Globus pallidus (tissue), 1 donor: ENCODE measurements around the gene FAM168A.

Experiments
- DNase-seq: peaks from one replicate; pipeline ENCODE4 v3.0.0-alpha.2; 2015; ENCODE audit warnings: low spot score

The FAM168A gene

DNA sequence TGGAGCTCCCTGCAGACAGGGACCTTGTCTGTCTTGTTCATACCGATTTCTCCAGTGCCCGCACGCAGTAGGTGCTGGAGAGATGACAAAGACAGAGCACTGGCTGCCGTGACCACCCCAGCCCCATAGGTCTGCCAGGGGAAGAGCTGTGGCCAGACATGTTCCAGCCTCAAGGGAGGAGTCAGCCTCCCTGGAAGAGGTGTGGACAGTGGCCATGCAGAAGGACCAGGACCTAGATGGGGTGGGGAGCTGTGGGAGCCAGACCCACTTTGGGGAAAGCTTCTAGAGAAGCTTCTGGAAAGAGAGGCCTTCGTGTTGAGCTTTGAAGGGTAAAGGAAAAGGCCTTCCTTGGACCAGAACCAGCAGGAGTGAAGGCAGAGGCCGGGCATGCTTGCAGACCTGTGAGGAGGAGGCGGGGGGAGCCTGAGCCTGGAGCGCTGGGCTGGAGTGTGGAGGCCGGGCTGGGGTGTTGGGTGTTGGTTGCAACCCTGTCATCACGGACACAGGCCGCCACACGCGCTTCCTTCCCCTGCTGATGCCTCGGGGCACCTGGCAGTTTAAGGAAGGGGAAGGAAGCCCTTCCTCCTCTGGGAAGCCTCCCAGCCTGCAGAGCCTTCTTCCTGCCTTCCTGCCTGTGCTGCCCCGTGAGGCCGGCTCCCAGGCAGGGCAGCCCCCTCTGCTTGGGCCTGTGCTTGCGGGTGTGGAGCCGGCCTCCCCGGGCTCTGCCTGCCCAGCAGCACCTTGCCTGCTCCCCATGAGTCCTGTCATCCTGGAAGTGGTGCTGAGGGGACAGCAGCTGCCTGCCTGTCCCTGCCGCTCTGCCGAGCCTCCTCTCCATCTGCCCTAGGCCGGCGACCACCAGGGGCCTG is 209.4 kb downstream of the FAM168A start:
- no peak for DNase-seq

DNA sequence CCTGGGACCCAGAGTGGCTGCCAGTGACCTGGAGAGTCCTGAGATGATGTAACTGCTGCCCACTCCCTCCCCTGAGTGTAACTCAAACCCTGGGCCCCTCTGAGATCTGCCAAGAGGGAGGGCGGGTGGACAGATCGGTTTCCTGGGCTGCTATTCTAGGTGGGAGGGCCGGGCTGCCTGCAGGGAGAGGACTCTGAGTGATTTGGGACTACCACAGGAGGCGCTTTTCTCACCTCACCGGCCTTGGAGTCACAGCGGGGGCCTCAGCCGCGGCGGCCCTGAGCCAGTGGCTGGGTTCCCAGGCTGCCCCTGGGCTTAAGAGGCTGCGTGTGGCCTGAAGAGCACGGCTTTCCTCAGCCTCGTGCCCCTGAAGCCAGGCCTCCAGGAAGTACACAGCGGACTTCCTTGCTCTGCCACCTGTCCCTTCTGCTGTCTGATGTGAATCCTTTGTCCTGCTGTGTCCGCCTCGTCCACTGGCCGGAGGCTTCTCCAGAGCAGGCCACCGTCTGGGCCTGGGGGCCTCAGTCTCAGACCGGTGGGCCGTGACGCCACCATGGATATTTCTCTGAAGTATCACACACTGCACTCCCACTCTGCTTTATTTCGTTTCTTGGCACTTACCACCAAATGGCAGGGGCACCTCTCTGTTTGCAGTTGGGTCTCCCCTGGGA is 210.2 kb downstream of the FAM168A start:
- DNase-seq: no peak

GRCh38 chr11:73386546-73386945 is 211.4 kb downstream of the FAM168A start:
- no peak for DNase-seq

DNA sequence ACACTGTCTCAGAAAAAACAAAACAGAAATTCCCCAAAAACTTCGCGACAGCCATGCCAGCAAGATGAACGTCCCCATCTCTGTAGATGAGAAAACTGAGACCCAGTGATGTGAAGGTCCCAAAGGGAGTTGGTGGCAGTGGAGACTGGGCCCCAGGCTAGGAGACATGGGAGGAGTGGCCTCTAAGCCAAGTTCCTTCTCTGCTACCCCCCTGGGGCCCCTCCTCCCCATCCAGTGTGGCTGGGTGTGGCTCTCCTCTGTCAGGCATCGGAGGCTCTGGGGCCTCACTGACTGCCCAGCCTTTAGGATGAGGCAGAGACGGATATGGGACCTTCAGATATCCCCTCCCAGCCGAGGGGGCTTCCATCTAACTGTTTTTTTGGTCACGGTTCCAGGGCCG is 211.9 kb downstream of the FAM168A start:
- no peak for DNase-seq

GRCh38 chr11:73384872-73385689 is 212.8 kb downstream of the FAM168A start:
- peak; percentile 59 for DNase-seq

- no peak for DNase-seq
These were observed 213.4 kb downstream of the FAM168A start for GRCh38 chr11:73384531-73384871.

DNA sequence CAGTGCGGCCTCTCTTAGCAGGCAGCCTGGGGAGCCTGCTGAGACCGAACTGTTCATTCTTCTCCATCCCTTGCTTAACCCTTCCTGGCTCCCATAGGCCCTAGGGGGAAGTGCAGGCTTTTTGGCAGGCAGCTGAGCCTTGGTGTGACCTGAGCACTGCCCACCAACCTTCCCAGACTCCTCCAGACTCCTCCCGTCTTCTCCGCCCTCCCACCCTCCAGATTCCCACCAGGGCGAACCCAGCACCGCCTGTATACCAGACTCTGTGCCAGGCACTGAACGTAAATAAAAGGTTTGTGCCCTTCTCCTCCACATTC is 213.8 kb downstream of the FAM168A start:
- DNase-seq: no peak

DNA sequence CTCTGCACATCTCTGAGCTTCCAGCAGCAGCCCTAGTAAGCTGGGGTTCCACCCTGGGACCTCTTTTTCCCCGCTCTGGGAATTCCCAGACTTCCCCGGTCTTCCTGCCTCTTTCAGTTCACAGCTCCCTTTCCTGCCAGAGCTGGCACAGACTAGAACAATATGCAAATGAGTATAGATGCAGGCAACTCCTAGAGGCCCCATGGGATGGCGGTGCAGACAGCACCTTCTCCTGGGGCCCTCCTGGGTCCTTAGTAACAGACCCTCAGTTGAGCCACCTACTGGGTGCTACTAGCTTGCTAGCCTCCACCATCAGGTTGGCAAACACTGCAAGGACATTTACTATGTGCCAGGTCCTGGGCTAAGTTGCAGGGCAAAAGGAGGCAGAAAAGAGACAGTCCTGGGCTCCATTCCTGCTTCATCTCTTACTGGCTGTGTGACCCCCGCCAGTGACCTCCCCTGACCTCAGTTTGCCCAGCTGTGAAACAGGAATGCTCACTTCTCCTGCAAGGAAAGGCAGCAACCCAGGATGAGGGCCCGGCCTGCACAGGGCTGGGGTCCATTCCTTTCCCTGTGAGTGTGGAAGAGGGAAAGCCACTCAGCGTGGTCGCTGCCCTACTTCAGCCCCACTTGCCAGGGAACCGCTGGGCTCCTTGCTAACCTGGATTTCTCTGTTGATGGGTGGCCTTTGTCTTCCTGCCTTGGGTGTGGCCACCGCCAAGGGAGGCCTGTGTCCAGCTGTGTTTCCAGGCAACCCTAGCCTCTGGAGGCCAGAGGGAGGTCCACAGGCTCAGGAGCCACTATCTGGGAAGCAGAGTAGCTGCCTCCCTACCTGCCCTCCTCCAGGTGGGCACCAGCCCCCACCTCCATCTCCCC is 214.4 kb downstream of the FAM168A start:
- DNase-seq: peak; percentile 69

GRCh38 chr11:73382747-73383146 is 215.2 kb downstream of the FAM168A start:
- DNase-seq: no peak

DNA sequence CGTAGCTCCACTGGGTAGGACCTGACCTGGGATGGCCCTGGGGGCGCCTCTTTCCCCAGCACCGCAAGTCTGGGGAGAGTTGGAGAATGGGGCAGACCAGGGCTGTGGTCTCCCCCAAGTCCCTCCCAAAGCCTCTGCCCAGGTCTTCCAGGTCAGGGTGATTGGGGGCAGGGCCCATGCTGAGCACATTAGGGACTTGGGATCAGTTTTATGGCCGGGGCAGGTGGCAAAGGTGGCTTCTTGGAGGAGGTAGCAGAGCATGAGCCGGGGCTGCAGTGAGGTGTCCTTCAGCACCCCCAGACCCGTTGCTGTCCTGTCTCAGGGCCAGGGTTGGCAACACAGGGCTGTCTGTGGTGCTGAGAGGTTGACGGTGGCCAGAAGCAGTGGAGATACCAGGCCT is 215.7 kb downstream of the FAM168A start:
- no peak for DNase-seq

DNA sequence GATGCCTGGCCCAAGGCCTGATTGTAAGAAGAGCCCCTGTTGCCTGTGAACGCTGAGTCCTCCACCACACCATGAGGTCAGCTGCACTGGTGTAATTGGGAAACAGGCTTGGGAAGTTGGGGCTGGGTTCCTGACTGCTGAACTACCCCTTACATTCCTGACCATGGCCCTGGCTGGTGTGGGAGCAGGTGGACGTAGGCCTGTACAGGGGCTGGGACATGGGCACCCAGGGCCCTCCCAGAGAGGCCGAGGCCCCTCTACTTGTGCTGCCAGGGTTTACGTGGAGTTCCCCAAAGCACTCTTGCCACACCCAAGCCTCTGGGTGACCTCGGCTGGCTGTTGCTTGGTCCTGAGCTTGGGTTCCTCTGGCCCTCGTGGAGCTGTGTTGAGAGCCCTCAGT is 216.3 kb downstream of the FAM168A start:
- no peak for DNase-seq

DNA sequence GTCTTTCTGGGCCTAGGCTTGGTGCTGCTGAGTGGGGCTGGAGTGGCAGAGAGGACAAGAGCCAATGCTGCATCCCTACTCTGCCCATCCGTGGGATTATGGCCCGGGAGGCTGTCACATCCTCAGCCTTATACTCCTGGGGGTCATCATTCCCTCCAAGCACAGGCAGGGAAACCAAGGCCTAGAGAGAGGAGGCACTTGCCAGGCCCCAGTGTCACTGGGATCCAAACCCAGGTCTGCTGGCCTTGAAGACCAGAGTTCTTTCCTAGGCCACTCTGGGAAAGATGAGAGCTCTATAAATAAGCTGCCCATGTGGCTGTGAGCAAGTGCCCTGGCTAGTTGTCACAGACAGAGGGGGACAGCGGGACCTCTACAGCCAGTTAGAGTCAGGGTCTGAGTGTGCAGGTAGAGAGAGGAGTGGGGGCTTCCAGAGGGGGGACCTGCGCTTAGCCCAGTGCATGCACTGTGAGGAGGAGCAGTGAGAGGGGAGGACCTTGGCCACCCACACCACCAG is 217.0 kb downstream of the FAM168A start:
- no peak for DNase-seq

- DNase-seq: no peak
These were observed 217.6 kb downstream of the FAM168A start for GRCh38 chr11:73380331-73380730.

DNA sequence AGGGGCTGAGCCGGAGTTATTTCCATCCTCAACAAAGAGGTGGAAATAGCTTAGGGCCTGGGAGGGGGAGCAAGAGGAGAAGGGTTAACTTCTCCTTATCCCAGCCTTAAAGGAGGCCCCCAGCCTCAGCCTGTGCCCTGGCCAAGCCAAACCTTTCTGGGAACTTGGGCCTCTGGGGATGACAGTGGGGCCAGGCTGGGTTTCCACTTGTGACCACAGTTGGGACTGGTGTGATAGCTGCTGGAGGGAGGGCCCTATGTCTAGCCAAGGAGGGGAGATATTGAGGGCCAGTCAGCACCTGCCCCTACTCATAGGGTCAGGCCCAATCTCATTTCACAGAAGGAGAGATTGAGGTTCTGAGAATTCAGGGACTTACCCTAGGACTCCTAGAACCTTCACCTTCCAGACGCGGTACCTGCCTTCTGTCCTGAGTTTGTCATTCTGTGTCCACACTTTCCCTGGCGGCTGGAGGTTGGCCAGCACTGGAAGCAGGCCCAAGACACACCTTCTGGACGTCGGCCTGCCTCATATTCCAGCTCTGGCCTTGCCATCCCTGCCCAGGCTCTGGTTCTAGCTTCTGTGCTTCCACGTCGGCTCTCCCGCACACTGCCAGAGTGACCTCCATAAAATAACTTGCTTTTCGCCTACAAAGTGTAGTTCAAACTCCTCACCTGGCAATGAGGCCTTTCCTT is 218.6 kb downstream of the FAM168A start:
- DNase-seq: no peak

- DNase-seq: peak; percentile 57
These were observed 220.9 kb downstream of the FAM168A start for GRCh38 chr11:73376803-73377629.

DNA sequence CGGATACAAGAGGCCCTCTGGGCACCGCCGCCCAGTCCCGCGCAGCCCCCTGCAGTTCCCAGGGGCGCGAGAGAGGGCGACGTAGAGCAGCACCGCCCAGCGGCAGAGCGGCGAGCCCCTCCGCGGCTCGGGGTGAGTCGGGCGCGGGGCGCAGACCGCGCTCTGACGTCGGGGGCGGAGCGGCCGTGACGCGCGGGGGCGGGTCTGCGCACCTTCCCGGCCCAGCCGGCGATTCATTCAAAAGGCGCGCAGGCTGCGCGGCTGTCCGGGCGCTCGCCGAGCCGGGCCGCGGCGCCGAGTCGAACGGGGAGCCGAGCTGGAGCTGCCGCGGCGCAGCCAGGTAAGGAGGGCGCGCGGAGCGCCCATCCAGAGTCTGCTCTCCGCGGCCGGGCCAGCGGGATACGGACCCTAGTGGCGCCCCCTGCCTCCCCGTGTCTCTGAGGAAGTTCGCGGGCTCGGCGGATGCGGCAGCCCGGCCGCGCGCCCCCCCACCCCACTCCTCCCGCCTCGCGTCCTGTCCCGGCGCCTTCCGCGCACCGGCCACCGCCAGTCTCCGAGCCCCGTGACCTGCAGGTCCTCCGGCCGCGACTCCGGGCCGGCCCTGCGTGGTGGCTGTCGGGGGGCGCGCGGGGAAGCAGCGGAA is 221.6 kb downstream of the FAM168A start, which contains the start of gene RELT:
RELT (plus strand) TSS at position 240 of the 643 bp plus-strand sequence. CDS start 12,738 bp downstream, outside the sequence.
- DNase-seq: peak; percentile 89

- no peak for DNase-seq
These were observed 222.1 kb downstream of the FAM168A start for GRCh38 chr11:73375830-73376159.

DNA sequence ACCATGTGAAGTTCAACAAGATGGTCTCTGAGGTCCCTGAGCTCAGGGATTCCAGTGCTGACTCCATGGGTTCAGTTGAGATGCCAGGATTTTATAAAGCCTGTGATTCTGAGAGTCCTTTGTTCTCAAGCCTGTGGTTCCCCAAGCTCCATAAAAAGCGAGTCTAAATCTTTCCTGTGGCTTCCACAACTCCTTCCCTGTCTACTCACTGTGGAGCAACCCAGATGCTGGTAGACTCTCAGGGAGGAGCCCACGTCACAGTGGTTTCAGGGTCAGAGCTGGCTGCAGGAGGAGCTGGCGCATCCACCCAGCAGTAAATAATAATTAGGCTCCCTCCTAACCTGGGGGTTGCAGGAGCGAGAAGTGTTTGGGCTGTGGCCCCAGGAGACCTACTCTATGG is 223.8 kb downstream of the FAM168A start:
- DNase-seq: peak; percentile 37

DNA sequence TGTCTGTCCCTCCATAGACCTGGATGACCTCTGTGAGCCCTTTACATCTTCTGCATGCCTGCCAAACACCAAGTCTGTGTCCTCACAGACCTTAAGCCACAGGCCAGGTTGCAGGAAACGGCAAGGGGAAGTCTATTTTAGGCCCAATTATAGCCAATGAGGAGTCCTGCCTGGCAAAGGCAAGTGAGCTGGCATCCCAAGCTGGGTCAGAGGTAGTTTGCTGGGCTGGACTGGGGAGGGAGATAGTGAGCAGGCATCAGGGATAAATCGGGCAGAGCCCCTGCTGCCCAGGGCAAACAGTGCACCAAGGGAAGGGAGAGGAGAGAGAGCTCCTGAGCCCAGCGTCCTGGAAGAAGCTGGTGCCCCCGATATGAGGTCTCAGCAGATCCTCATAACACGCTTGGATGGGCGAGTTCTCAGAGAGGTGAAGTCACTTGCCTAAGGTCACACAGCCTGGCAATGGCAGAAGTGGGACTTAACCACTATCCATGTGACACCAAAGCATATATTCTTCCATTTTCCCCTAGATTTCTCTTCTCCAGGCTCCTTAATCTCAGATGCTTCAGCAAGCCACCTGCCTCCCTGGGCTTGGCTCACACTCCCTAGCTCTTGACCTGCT is 225.4 kb downstream of the FAM168A start:
- no peak for DNase-seq
